Measurements from ENCODE around the gene IPO4.

IPO4 gene

DNA sequence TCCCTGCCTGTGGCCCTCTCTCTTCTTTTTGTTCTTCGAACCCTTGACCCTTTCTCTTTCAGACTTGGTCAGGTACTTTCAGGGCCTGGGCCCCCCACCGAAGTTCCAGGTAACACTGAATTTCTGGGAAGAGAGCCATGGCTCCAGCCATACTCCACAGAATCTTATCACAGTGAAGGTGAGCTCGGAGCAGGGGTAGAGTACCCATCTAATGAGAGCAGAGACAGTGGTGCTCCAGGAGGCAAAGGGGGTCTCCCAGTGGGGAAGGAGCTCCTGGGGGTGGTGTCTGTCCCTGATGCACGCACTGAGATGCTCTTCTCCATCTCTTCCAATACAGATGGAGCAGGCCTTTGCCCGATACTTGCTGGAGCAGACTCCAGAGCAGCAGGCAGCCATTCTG is 22.8 kb downstream of the IPO4 start:
- 96% methylated on average over 5 of the region's 5 CpGs for WGBS (ENCODE audit: insufficient coverage)
- H3K9me3 ChIP-seq (ENCODE audit: control extremely low read depth in 1 of 5, control insufficient read depth in 4 of 5, insufficient read depth in 2 of 5, low read depth in 1 of 5, low read length in 4 of 5), result no peaks in the 10 kb centered on the region
- ChIA-PET POLR2A (no interaction called here), CTCF (interaction anchor here (1.3 kb wide), 1 partner anchor 59 kb away, joined by 3 read pairs; no protein-coding TSS in a partner anchor)
- no peaks in the 10 kb centered on the region for H3K27me3 ChIP-seq (replicated peaks in 2 of 5; ENCODE audit: control insufficient read depth in 4 of 5, insufficient read depth in 5 of 5, low read length in 4 of 5)
- DNase-seq, result no peak
- no peak overlapping the region for H3K4me3 ChIP-seq (ENCODE audit: control insufficient read depth in 1 of 7, extremely low read depth in 1 of 7, insufficient read depth in 4 of 7, low read depth in 2 of 7, low read length in 6 of 7)
- peaks cover 10 to 30% (median 18%) of the 10 kb centered on the region in 4 experiments for H3K4me1 ChIP-seq (ENCODE audit: control extremely low read depth in 1 of 4, control insufficient read depth in 4 of 4, insufficient read depth in 4 of 4, low read length in 3 of 4)
- H3K36me3 ChIP-seq (ENCODE audit: control insufficient read depth in 4 of 4, insufficient read depth in 4 of 4, low read length in 3 of 4), result peaks cover 17 to 61% (median 44%) of the 10 kb centered on the region in 4 experiments
- peak overlapping the region in 1 of 2 experiments; percentile 25 for H3K27ac ChIP-seq (ENCODE audit: insufficient read depth in 1 of 2, low read depth in 1 of 2, low read length in 2 of 2, poor library complexity in 1 of 2, severe bottlenecking in 2 of 2)

DNA sequence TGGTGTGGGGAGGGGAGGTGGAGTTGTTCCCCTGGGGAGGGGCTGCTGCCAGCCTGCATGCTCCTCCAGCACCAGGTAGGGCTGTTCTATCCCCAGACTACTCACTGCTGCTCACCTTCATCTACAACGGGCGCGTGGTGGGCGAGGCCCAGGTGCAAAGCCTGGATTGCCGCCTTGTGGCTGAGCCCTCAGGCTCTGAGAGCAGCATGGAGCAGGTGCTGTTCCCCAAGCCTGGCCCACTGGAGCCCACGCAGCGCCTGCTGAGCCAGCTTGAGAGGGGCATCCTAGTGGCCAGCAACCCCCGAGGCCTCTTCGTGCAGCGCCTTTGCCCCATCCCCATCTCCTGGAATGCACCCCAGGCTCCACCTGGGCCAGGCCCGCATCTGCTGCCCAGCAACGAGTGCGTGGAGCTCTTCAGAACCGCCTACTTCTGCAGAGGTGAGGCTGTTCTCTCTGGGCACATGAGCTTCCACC is 24.1 kb downstream of the IPO4 start:
- 98% methylated on average over 14 of the region's 14 CpGs for WGBS (ENCODE audit: insufficient coverage)
- no peaks in the 10 kb centered on the region for H3K27me3 ChIP-seq (replicated peaks in 2 of 5; ENCODE audit: control insufficient read depth in 4 of 5, insufficient read depth in 5 of 5, low read length in 4 of 5)
- H3K9me3 ChIP-seq (ENCODE audit: control extremely low read depth in 1 of 5, control insufficient read depth in 4 of 5, insufficient read depth in 2 of 5, low read depth in 1 of 5, low read length in 4 of 5), result no peaks in the 10 kb centered on the region
- peaks cover 10 to 38% (median 22%) of the 10 kb centered on the region in 4 experiments for H3K4me1 ChIP-seq (ENCODE audit: control extremely low read depth in 1 of 4, control insufficient read depth in 4 of 4, insufficient read depth in 4 of 4, low read length in 3 of 4)
- H3K4me3 ChIP-seq (ENCODE audit: control insufficient read depth in 1 of 7, extremely low read depth in 1 of 7, insufficient read depth in 4 of 7, low read depth in 2 of 7, low read length in 6 of 7), result no peak overlapping the region
- ChIA-PET POLR2A (interaction anchor here (0.6 to 1.0 kb wide), 3 partner anchors 9 to 51 kb away, joined by 3 to 4 read pairs (median 3); no protein-coding TSS in a partner anchor), CTCF (interaction anchor here (0.8 to 1.5 kb wide), 6 partner anchors 9 to 58 kb away, joined by 3 to 6 read pairs (median 3); partner anchors contain the start of genes IPO4 and MDP1)
- peaks cover 20 to 69% (median 50%) of the 10 kb centered on the region in 4 experiments for H3K36me3 ChIP-seq (ENCODE audit: control insufficient read depth in 4 of 4, insufficient read depth in 4 of 4, low read length in 3 of 4)
- H3K27ac ChIP-seq (ENCODE audit: insufficient read depth in 1 of 2, low read depth in 1 of 2, low read length in 2 of 2, poor library complexity in 1 of 2, severe bottlenecking in 2 of 2), result no peak overlapping the region
- no peak for DNase-seq

DNA sequence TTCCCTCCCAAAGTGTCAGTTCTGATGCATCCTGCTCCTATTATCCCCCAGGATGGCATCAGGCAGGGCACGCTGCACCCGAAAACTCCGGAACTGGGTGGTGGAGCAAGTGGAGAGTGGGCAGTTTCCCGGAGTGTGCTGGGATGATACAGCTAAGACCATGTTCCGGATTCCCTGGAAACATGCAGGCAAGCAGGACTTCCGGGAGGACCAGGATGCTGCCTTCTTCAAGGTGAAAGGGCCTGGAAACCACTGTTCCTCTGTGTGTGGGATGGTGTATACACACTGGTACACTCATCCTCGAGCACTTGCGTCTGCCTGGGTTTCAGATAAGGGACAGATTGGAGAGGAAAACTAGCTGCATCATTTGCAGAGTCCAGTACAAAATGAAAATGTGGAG is 26.5 kb downstream of the IPO4 start:
- Histone ChIP-seq H3K4me3 (ENCODE audit: control insufficient read depth in 1 of 7, extremely low read depth in 1 of 7, insufficient read depth in 4 of 7, low read depth in 2 of 7, low read length in 6 of 7) (peak overlapping the region in 6 of 7 experiments; percentile 71 to 92 (median 86)), H3K9me3 (ENCODE audit: control extremely low read depth in 1 of 5, control insufficient read depth in 4 of 5, insufficient read depth in 2 of 5, low read depth in 1 of 5, low read length in 4 of 5) (no peaks in the 10 kb centered on the region), H3K4me1 (ENCODE audit: control extremely low read depth in 1 of 4, control insufficient read depth in 4 of 4, insufficient read depth in 4 of 4, low read length in 3 of 4) (peaks cover 10 to 32% (median 19%) of the 10 kb centered on the region in 4 experiments), H3K36me3 (ENCODE audit: control insufficient read depth in 4 of 4, insufficient read depth in 4 of 4, low read length in 3 of 4) (peaks cover 25 to 76% (median 54%) of the 10 kb centered on the region in 4 experiments), H3K27me3 (replicated peaks in 2 of 5; ENCODE audit: control insufficient read depth in 4 of 5, insufficient read depth in 5 of 5, low read length in 4 of 5) (no peaks in the 10 kb centered on the region), H3K27ac (ENCODE audit: insufficient read depth in 1 of 2, low read depth in 1 of 2, low read length in 2 of 2, poor library complexity in 1 of 2, severe bottlenecking in 2 of 2) (peak overlapping the region; percentile 94 to 96)
- ChIA-PET CTCF (interaction anchor here (0.6 to 5.6 kb wide), 18 partner anchors 11 to 833 kb away, joined by 3 to 112 read pairs (median 4); partner anchors contain the start of genes CIDEB, DCAF11, EMC9 and LTB4R2), POLR2A (interaction anchor here (0.6 to 2.8 kb wide), 7 partner anchors 9 to 35 kb away, joined by 3 to 16 read pairs (median 7); partner anchors contain the start of genes EMC9, PSME1, PSME2 and REC8)
- no peak for DNase-seq
- 83% methylated on average over 4 of the region's 8 CpGs for WGBS (ENCODE audit: insufficient coverage)

DNA sequence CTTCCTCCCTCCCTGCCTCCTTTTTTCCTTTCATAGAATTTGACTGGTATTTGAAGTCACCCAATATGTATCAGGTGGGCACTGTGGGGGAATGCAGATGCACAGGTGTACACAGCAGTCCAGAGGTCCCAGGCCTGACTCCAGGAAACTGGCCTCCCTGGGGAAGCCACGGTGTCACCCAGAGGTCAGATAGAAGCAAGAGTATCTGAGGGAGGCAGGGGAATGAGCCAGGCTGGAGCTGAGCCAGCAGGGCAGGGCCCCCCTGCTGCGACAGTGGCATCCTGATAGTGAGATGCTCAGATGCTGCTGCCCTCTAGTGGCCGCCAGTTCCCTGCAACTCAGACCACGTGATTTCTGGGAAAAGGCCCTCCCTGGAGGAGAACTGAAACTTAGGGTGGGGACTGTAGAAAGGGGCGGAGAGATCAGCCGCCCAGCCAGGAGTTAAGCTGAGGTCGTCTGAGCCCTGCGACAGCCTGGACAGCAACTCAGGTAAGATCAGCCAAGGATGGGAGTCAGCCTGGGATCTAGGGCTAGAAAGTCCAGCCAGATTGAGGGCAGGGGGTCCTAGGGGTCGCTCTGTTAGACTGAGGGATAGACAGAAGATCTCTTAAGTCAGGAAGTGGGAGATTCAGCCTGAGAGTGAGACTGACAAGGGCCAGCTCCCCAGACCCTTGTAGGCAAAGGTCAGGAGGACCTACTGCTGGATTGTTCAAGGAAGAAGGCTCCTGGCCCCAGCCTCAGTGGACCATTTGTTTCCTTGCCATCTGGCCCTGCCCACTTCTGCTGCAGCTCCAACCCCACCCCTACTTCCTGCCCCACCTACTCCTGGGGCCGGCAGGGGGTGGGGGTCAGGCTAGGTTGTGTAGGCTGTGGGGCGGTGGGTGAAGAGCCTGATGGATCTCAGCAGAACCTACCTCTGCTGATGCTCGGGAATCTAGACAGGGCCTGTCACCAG is 27.5 kb downstream of the IPO4 start, which contains the start of gene IRF9:
TSS of gene IRF9 (plus strand) at position 416 of the 955 bp plus-strand sequence. CDS start 880 bp downstream, outside the sequence.
- H3K4me1 ChIP-seq (ENCODE audit: control extremely low read depth in 1 of 4, control insufficient read depth in 4 of 4, insufficient read depth in 4 of 4, low read length in 3 of 4), result peaks cover 10 to 28% (median 19%) of the 10 kb centered on the region in 4 experiments
- POLR2A ChIA-PET, result interaction anchor here (0.9 to 2.8 kb wide), 9 partner anchors 10 to 68 kb away, joined by 3 to 16 read pairs (median 7); partner anchors contain the start of genes DCAF11, EMC9, NRL and PCK2
- peak within 1 kb of the TSS; percentile 59 to 92 (median 86) for H3K4me3 ChIP-seq (ENCODE audit: control insufficient read depth in 1 of 7, extremely low read depth in 1 of 7, insufficient read depth in 4 of 7, low read depth in 2 of 7, low read length in 6 of 7)

DNA sequence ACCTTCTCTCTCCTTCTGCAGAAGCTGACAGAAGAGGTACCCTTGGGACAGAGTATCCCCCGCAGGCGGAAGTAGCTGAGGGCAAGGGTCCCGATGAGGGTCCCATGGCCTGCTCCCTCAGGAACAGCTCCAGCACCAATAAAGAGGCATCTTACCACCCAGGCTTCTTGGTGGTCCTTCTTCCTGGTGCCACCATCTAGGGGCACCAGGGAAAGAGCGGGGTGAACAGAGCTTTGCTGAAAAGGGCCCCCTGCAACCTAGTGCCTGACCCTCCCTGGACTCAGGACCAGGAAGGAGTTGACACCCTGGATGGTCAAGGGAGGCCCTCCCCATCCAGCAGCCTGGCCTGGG is 28.1 kb downstream of the IPO4 start:
- ChIA-PET POLR2A (interaction anchor here (1.1 to 2.8 kb wide), 6 partner anchors 11 to 67 kb away, joined by 3 to 16 read pairs (median 12); partner anchors contain the start of genes DCAF11, EMC9, NRL and PCK2), CTCF (interaction anchor here (0.8 to 5.6 kb wide), 22 partner anchors 9 to 146 kb away, joined by 3 to 112 read pairs (median 6); partner anchors contain the start of genes DCAF11, EMC9, IPO4 and NRL)
- Histone ChIP-seq H3K27ac (ENCODE audit: insufficient read depth in 1 of 2, low read depth in 1 of 2, low read length in 2 of 2, poor library complexity in 1 of 2, severe bottlenecking in 2 of 2) (peak overlapping the region in 1 of 2 experiments; percentile 96), H3K27me3 (replicated peaks in 2 of 5; ENCODE audit: control insufficient read depth in 4 of 5, insufficient read depth in 5 of 5, low read length in 4 of 5) (no peaks in the 10 kb centered on the region), H3K9me3 (ENCODE audit: control extremely low read depth in 1 of 5, control insufficient read depth in 4 of 5, insufficient read depth in 2 of 5, low read depth in 1 of 5, low read length in 4 of 5) (no peaks in the 10 kb centered on the region), H3K36me3 (ENCODE audit: control insufficient read depth in 4 of 4, insufficient read depth in 4 of 4, low read length in 3 of 4) (peaks cover 25 to 74% (median 52%) of the 10 kb centered on the region in 4 experiments), H3K4me3 (ENCODE audit: control insufficient read depth in 1 of 7, extremely low read depth in 1 of 7, insufficient read depth in 4 of 7, low read depth in 2 of 7, low read length in 6 of 7) (no peak overlapping the region), H3K4me1 (ENCODE audit: control extremely low read depth in 1 of 4, control insufficient read depth in 4 of 4, insufficient read depth in 4 of 4, low read length in 3 of 4) (peaks cover 10 to 28% (median 19%) of the 10 kb centered on the region in 4 experiments)
- DNase-seq, result no peak
- WGBS (ENCODE audit: insufficient coverage), result 97% methylated on average over 3 of the region's 4 CpGs

More for the DNA sequence above, 27.5 kb downstream of the IPO4 start, which contains the start of gene IRF9:
- Histone ChIP-seq H3K36me3 (ENCODE audit: control insufficient read depth in 4 of 4, insufficient read depth in 4 of 4, low read length in 3 of 4) (peaks cover 25 to 74% (median 51%) of the 10 kb centered on the region in 4 experiments), H3K27me3 (replicated peaks in 2 of 5; ENCODE audit: control insufficient read depth in 4 of 5, insufficient read depth in 5 of 5, low read length in 4 of 5) (no peaks in the 10 kb centered on the region), H3K9me3 (ENCODE audit: control extremely low read depth in 1 of 5, control insufficient read depth in 4 of 5, insufficient read depth in 2 of 5, low read depth in 1 of 5, low read length in 4 of 5) (no peaks in the 10 kb centered on the region), H3K27ac (ENCODE audit: insufficient read depth in 1 of 2, low read depth in 1 of 2, low read length in 2 of 2, poor library complexity in 1 of 2, severe bottlenecking in 2 of 2) (peak within 1 kb of the TSS; percentile 94 to 96)
- peak; percentile 96 to 98 (median 96) for DNase-seq
- WGBS (ENCODE audit: insufficient coverage), result 0% methylated on average over 9 of the region's 12 CpGs
- CTCF ChIA-PET, result interaction anchor here (0.6 to 5.6 kb wide), 30 partner anchors 8 to 832 kb away, joined by 3 to 112 read pairs (median 4); partner anchors contain the start of genes CHMP4A, CIDEB, DCAF11 and EMC9

DNA sequence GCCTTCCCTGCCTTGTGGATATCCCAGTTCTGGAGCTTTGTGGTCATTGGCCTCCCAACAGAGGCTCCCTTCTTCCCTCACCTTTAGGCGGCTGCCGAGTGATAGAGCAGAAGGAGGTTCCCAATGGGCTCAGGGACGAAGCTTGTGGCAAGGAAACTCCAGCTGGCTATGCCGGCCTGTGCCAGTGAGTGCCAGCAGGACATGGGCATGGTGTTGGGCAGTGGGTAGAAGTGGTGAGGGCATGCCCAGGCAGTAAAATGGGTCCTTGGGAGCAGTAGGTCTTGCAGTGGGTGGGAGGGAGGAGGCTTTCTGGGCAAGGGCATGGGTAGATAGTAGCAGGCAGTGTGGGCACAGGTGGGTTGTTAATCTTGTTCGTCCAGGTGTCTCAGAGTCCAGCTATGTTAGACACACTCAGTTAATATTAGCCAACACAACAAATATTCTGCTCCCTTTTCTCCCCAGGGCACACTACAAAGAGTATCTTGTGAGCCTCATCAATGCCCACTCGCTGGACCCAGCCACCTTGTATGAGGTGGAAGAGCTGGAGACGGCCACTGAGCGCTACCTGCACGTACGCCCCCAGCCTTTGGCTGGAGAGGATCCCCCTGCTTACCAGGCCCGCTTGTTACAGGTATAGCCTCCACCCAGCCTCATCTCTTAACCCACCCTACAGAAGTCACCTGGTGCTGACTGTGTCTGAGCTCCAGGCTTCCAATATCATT is 28.7 kb downstream of the IPO4 start:
- CTCF ChIA-PET, result interaction anchor here (0.8 to 5.6 kb wide), 19 partner anchors 10 to 138 kb away, joined by 3 to 112 read pairs (median 6); partner anchors contain the start of genes DCAF11, EMC9, NRL and PSME1

More for the DNA sequence above, 28.7 kb downstream of the IPO4 start:
- WGBS (ENCODE audit: insufficient coverage), result 91% methylated on average over 8 of the region's 11 CpGs
- DNase-seq, result no peak
- Histone ChIP-seq H3K27ac (ENCODE audit: insufficient read depth in 1 of 2, low read depth in 1 of 2, low read length in 2 of 2, poor library complexity in 1 of 2, severe bottlenecking in 2 of 2) (peak overlapping the region in 1 of 2 experiments; percentile 96), H3K9me3 (ENCODE audit: control extremely low read depth in 1 of 5, control insufficient read depth in 4 of 5, insufficient read depth in 2 of 5, low read depth in 1 of 5, low read length in 4 of 5) (no peaks in the 10 kb centered on the region), H3K4me1 (ENCODE audit: control extremely low read depth in 1 of 4, control insufficient read depth in 4 of 4, insufficient read depth in 4 of 4, low read length in 3 of 4) (peaks cover 10 to 28% (median 19%) of the 10 kb centered on the region in 4 experiments), H3K36me3 (ENCODE audit: control insufficient read depth in 4 of 4, insufficient read depth in 4 of 4, low read length in 3 of 4) (peaks cover 30 to 74% (median 52%) of the 10 kb centered on the region in 4 experiments), H3K27me3 (replicated peaks in 2 of 5; ENCODE audit: control insufficient read depth in 4 of 5, insufficient read depth in 5 of 5, low read length in 4 of 5) (no peaks in the 10 kb centered on the region), H3K4me3 (ENCODE audit: control insufficient read depth in 1 of 7, extremely low read depth in 1 of 7, insufficient read depth in 4 of 7, low read depth in 2 of 7, low read length in 6 of 7) (no peak overlapping the region)
- POLR2A ChIA-PET, result interaction anchor here (1.1 to 2.5 kb wide), 4 partner anchors 13 to 67 kb away, joined by 3 to 16 read pairs (median 9); partner anchors contain the start of genes EMC9, PSME1, PSME2 and RNF31
